Globus pallidus (tissue), 1 donor: ENCODE data around the gene TBCC.
A peak's percentile ranks its signal among the peaks of the same experiment; 100 is the strongest.
"Not testable (repeated sequence)": the region's sequence is repeated elsewhere in the genome, so short reads cannot be mapped to it uniquely, and the experiment has no call there.

Experiments used
- DNase-seq: peaks from one replicate; pipeline ENCODE4 v3.0.0-alpha.2; 2015; ENCODE audit warnings: low spot score

The TBCC gene

GRCh38 chr6:42733867-42734481 is 11.9 kb downstream of the TBCC start:
- DNase-seq: not testable (repeated sequence)

DNA sequence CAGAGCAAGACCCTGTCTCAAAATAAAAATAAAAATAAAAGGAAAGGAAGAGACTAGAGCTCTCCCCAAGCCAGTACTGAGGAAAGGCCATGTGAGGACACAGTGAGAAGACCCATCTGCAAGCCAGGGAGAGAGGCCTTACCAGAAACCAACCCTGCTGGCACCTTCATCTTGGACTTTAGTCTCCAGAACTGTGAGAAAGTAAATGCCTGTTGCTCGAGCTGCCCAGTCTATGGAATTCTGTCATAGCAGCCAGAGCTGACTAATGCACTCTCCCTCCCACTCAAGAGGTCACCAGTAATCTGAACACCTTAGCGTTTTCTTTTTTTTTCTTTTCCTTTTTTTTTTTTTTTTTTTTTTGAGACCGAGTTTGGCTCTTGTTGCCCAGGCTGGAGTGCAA is 16.2 kb downstream of the TBCC start:
- DNase-seq: no peak

GRCh38 chr6:42727627-42728026 is 18.3 kb downstream of the TBCC start:
- DNase-seq: peak; percentile 2

- peak; percentile 19 for DNase-seq
Observed at GRCh38 chr6:42727087-42727611, 18.8 kb downstream of the TBCC start.

DNA sequence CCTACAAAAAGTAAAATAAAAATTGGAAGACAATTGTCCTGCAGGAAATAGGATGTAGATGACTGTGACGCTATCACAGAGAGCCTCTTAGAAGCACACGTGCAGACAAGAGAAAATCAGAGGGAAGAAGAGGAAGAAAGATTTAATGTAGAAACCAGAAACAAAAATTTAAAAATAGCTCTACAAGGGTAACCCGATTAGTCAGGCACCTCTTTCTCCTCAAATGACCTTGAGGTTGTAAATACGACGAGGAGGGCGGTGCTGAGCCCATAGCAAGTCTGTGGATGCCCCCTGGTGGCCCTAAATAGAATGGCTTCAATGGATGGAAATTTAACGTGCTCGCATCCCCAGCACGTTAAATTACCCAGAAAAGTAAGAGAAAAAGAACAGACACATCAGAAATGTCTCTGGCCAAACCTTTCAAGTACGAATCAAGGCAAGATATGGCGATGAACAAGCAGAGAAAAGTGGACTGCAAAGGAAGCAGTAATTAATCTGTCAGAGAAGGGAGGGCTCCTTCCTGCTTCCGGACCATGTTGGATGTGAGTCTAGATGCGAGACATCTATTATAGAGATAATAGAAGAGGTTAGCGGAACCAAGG is 19.3 kb downstream of the TBCC start:
- DNase-seq: peak; percentile 90

DNA sequence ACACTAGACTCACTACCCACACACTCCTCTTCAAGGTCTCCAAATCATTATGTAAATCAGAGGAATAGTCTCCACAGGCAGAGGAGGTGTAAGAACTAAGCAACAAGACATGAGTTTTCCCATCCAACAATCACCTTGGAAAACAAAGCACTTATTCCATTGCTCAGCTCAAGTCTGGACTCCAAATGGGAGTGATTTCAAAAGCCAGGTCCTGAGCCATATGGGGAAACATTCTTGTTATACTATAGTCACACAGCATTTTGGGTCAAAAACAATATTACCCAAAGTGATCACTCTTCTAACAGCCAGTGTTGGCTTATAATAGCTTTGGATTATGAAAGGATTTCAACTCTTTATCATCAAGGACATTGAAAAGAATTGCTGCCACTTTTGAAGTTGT is 19.9 kb downstream of the TBCC start:
- DNase-seq: peak; percentile 1

- DNase-seq: no peak
Observed at GRCh38 chr6:42724825-42725224, 21.1 kb downstream of the TBCC start.

DNA sequence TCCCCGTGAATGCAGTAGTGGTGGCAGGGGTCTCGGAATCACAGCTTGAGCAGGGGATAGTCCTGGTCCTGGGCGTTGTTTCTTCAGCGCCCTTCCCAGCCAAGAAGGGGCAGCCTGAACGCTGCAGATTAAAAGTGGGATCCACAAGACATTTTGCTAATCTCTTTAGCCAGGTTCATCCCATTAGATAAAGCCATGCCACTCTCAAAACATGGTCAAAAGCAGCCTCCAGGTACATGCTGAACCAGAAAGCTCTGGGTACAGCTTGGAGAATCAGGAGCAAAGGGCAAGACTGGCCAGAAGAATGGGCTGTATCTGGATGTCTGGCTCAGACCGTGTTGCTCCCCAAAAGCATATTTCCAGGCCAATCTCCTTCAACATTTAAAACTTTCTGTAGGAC is 23.4 kb downstream of the TBCC start, which contains the start of gene PRPH2:
PRPH2 (minus strand) TSS at position 101 of the 400 bp plus-strand sequence. CDS start 263 bp downstream, outside the sequence.
- no peak for DNase-seq

DNA sequence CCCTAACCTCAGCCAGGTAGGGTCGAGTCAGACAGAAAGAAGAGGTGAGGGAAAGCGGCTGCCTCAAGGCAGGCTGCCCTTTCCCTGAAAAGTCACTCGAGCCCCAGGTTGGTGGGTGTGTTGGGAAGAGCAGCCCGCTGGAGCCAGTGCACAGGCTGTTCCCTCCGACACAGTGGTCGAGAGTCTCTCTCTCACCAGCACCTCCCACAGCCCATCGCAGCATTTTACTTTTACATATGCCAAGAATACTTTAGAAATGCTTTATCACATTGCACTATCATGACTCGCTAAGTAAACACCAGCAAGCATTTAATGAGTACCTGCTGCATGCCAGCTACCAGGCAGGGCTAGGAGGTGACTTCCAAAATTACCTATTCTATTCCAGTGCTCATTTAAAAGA is 25.2 kb downstream of the TBCC start:
- DNase-seq: no peak

DNA sequence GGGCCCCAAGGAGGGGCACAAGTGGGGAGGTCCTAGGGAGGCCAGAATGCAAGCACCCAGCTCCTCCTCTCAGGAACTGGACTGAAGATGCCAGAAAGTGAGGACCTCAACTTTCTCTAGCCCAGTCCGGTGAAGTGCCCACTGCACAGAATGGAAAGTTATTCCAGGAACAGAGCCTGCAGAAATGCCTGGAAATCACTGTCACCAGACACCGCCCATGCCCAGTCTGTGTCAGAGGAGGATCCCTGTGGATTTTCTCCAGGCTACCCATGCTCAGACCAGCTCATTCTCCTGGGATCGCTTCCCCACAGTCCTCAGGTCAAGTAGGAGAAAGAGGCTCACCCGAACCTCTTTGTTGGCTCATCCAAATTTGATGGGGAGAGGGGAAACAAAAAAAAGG is 30.0 kb downstream of the TBCC start:
- DNase-seq: no peak

GRCh38 chr6:42714098-42714761 is 31.7 kb downstream of the TBCC start:
- no peak for DNase-seq

- DNase-seq: no peak
Observed at GRCh38 chr6:42711930-42712329, 34.0 kb downstream of the TBCC start.

GRCh38 chr6:42710316-42710715 is 35.6 kb downstream of the TBCC start:
- no peak for DNase-seq

GRCh38 chr6:42709871-42710270 is 36.0 kb downstream of the TBCC start:
- no peak for DNase-seq

- no peak for DNase-seq
Observed at GRCh38 chr6:42708096-42708495, 37.8 kb downstream of the TBCC start.

DNA sequence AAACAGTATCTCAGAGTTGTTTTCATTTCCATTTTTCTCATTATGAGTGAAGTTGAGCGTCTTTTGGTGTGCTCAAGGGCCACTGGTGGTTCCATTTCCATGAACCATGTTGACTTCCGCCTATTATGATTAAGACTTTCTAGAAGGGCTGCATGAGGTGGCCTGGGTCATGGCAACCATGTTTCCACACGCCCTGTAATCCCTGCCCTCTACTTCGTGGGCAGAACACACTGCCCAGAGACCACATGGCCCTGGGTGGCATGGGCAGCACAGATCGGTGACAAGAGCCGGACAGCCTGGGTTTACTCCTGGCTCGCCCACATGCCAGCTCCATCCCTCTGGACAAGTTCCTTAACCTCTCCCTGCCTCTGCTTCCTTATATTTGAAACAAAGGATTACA is 38.3 kb downstream of the TBCC start:
- no peak for DNase-seq

DNA sequence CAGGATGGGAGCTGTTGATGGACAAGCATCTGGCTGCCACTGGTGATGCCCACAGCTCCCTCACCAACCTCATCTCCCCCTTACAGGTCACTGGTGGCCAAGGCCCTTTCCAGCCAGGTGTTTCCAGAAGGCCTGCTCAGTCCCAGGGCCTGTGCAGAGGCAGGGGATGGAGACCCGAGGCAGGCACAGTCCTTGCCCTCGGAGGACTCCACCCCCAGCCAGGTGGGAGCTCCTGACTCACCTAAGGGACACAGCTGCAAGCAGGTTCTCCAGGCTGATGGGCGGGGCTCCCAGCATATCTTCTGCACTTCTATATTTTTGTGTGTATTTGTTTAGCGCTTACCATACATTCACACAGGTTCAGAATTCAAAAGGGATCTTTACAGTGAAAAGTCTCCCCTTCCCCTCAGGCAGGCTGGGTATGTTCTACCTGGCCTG is 40.9 kb downstream of the TBCC start:
- DNase-seq: no peak

- no peak for DNase-seq
Observed at GRCh38 chr6:42704251-42704936, 41.5 kb downstream of the TBCC start.

DNA sequence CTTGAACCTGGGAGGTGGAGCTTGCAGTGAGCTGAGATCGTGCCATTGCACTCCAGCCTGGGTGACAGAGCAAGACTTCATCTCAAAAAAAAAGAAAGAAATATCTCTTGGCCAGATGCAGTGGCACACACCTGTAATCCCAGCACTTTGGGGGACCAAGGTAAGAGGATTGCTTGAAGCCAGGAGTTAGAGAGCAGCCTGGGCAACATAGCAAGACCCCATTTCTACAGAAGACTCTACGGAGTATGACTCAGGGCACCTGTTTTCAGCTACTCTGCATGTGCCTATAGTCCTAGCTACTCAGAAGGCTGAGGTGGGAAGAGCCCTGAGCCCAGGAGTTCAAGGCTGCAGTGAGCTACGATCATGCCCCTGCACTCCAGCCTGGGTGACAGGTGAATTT is 43.1 kb downstream of the TBCC start:
- not testable (repeated sequence) for DNase-seq

DNA sequence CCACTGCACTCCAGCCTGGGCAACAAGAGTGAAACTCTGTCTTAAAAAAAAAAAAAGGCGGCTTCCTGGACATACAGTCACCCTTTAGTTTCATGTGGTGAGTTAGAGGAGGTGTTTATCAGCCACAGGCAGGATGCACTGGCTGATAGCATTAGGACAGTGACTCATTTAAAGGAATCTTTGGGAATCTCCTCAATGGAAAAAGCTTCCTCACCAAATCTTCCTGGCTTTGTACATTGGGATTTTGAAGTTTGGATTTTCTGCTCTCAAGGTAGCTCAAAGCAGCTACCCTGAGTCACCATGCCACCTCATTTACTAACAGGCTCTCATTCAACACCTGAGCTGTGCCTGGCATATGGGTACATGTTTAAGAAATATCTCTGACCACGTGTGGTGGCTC is 43.7 kb downstream of the TBCC start:
- DNase-seq: no peak

DNA sequence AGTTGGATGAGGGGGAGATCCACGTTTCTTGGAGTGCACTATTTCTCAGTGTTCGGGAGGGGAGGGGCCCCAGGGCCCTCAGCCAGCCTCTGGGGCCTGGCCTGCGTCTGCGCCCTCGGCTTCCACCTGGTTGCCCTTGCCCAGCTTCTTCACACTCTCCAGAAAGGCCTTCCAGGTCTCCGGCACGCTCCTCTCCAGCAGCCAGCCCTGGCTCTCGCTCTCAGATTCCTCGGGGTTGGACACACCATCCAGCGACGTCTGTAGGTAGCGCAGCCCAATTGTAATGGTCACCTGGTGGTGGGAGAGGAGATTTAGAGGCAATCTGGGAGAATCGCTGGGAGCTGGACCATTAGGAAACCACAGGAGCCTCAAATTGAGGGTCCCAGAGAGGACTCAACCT is 47.7 kb downstream of the TBCC start:
- no peak for DNase-seq

GRCh38 chr6:42697268-42697655 is 48.6 kb downstream of the TBCC start:
- DNase-seq: no peak
